GM18909 (cell line): ENCODE data around the gene CPM.
A peak's percentile ranks its signal among the peaks of the same experiment; 100 is the strongest.
"Not testable (repeated sequence)": the region's sequence is repeated elsewhere in the genome, so short reads cannot be mapped to it uniquely, and the experiment has no call there.

ENCODE experiments used
- ATAC-seq: cut with Tn5 transposase; IDR thresholded peaks from one replicate; pipeline ENCODE4 v1.9.1; 2021; ENCODE audit warnings: mild to moderate bottlenecking; ENCODE audit not compliant: unreplicated experiment, poor library complexity

CPM gene

GRCh38 chr12:68811573-68811972 is 121.4 kb downstream of the CPM start:
- not testable (repeated sequence) for ATAC-seq

GRCh38 chr12:68810027-68810389 is 123.0 kb downstream of the CPM start:
- ATAC-seq = not testable (repeated sequence)

- no peak for ATAC-seq
These were observed 123.6 kb downstream of the CPM start for GRCh38 chr12:68809190-68810026.

GRCh38 chr12:68808388-68809189 is 124.4 kb downstream of the CPM start:
- peak; percentile 65 for ATAC-seq

- ATAC-seq = peak; percentile 75
These were observed 125.2 kb downstream of the CPM start, which contains the start of gene MDM2 for GRCh38 chr12:68807576-68808387. MDM2 (plus strand) TSS chr12:68808177; CDS start chr12:68808478, 301 bp downstream.

GRCh38 chr12:68807274-68807575 is 125.7 kb downstream of the CPM start:
- not testable (repeated sequence) for ATAC-seq

- ATAC-seq = no peak
These were observed 126.3 kb downstream of the CPM start for GRCh38 chr12:68806488-68807237.

- ATAC-seq = no peak
These were observed 127.3 kb downstream of the CPM start for GRCh38 chr12:68805592-68806120.

GRCh38 chr12:68804657-68805591 is 128.0 kb downstream of the CPM start:
- ATAC-seq = no peak

- ATAC-seq = no peak
These were observed 128.9 kb downstream of the CPM start for GRCh38 chr12:68803948-68804656.

GRCh38 chr12:68802911-68803651 is 129.9 kb downstream of the CPM start:
- not testable (repeated sequence) for ATAC-seq

- ATAC-seq = peak; percentile 30
These were observed 130.6 kb downstream of the CPM start for GRCh38 chr12:68802372-68802745.
